Measurements from ENCODE around the gene NDUFAF5. TPM values are rescaled to one million over a fixed set of nuclear protein-coding genes. Genes with fewer than 3 reads are reported as not detected.

The NDUFAF5 gene
- total RNA-seq, 2 experiments from 2014 or later: 70.8 to 73.5 TPM

- no peaks in the 10 kb centered on the region for H3K4me1 Mint-ChIP-seq (ENCODE audit: low read depth)
- ChIA-PET POLR2A (no interaction called here), CTCF (no interaction called here)
- H3K27me3 ChIP-seq (ENCODE audit: control insufficient read depth in 1 of 2, insufficient read depth in 2 of 2, low read length in 2 of 2): peaks cover 0 to 2% of the 10 kb centered on the region in 2 experiments
- ATAC-seq (ENCODE audit: poor library complexity) (no peak), DNase-seq (no peak)
- no peak overlapping the region for H3K4me3 Mint-ChIP-seq
- no peaks in the 10 kb centered on the region for H3K9me3 Mint-ChIP-seq
- H3K36me3 ChIP-seq (ENCODE audit: insufficient read depth, low read length): no peaks in the 10 kb centered on the region
- TF ChIP-seq CTCF (IDR thresholded peaks at IDR 0.05): no peak
- no peaks in the 10 kb centered on the region for H3K9me3 ChIP-seq (ENCODE audit: control insufficient read depth in 1 of 2, insufficient read depth in 1 of 2, low read length in 2 of 2)
- H3K27ac Mint-ChIP-seq: no peak overlapping the region
- H3K4me3 ChIP-seq (ENCODE audit: low read length): no peak overlapping the region
- no peaks in the 10 kb centered on the region for H3K36me3 Mint-ChIP-seq (ENCODE audit: low read depth)
- peaks cover 24% of the 10 kb centered on the region for H3K27me3 Mint-ChIP-seq
- intact Hi-C loops (cut with DNase I, micrococcal nuclease): no loop called here
- H3K27ac ChIP-seq (ENCODE audit: low read depth in 1 of 2, low read length in 2 of 2): no peak overlapping the region
- no peaks in the 10 kb centered on the region for H3K4me1 ChIP-seq (ENCODE audit: insufficient read depth, low read length)
These were observed 59.5 kb downstream of the NDUFAF5 start for GRCh38 chr20:13844296-13844695.

- DNase-seq: no peak
- H3K4me1 Mint-ChIP-seq (ENCODE audit: low read depth): no peaks in the 10 kb centered on the region
- Histone ChIP-seq H3K4me1 (ENCODE audit: insufficient read depth, low read length) (no peaks in the 10 kb centered on the region), H3K9me3 (ENCODE audit: control insufficient read depth in 1 of 2, insufficient read depth in 1 of 2, low read length in 2 of 2) (no peaks in the 10 kb centered on the region), H3K27ac (ENCODE audit: low read depth in 1 of 2, low read length in 2 of 2) (no peak overlapping the region), H3K4me3 (ENCODE audit: low read length) (no peak overlapping the region), H3K36me3 (ENCODE audit: insufficient read depth, low read length) (no peaks in the 10 kb centered on the region), H3K27me3 (ENCODE audit: control insufficient read depth in 1 of 2, insufficient read depth in 2 of 2, low read length in 2 of 2) (no peaks in the 10 kb centered on the region)
- TF ChIP-seq CTCF (IDR thresholded peaks at IDR 0.05): no peak
- CTCF ChIA-PET: no interaction called here
- POLR2A ChIA-PET: no interaction called here
- no peaks in the 10 kb centered on the region for H3K9me3 Mint-ChIP-seq
- no peaks in the 10 kb centered on the region for H3K36me3 Mint-ChIP-seq (ENCODE audit: low read depth)
- H3K27ac Mint-ChIP-seq: no peak overlapping the region
- ATAC-seq (ENCODE audit: poor library complexity): no peak
- H3K4me3 Mint-ChIP-seq: no peak overlapping the region
- peaks cover 4% of the 10 kb centered on the region for H3K27me3 Mint-ChIP-seq
- intact Hi-C loops (cut with DNase I, micrococcal nuclease): no loop called here
These were observed 66.5 kb downstream of the NDUFAF5 start for GRCh38 chr20:13851279-13851678.

GRCh38 chr20:13852306-13852705, 67.5 kb downstream of the NDUFAF5 start:
- H3K4me1 ChIP-seq (ENCODE audit: insufficient read depth, low read length): no peaks in the 10 kb centered on the region

More at GRCh38 chr20:13852306-13852705, 67.5 kb downstream of the NDUFAF5 start:
- no peak for TF ChIP-seq CTCF (IDR thresholded peaks at IDR 0.05)
- Histone ChIP-seq H3K27me3 (ENCODE audit: control insufficient read depth in 1 of 2, insufficient read depth in 2 of 2, low read length in 2 of 2) (no peaks in the 10 kb centered on the region), H3K9me3 (ENCODE audit: control insufficient read depth in 1 of 2, insufficient read depth in 1 of 2, low read length in 2 of 2) (no peaks in the 10 kb centered on the region), H3K4me3 (ENCODE audit: low read length) (no peak overlapping the region), H3K36me3 (ENCODE audit: insufficient read depth, low read length) (no peaks in the 10 kb centered on the region), H3K27ac (ENCODE audit: low read depth in 1 of 2, low read length in 2 of 2) (no peak overlapping the region)
- Mint-ChIP-seq H3K4me3 (no peak overlapping the region), H3K27me3 (peaks cover 4% of the 10 kb centered on the region), H3K27ac (no peak overlapping the region), H3K9me3 (no peaks in the 10 kb centered on the region), H3K4me1 (ENCODE audit: low read depth) (no peaks in the 10 kb centered on the region), H3K36me3 (ENCODE audit: low read depth) (no peaks in the 10 kb centered on the region)
- ChIA-PET CTCF (no interaction called here), POLR2A (no interaction called here)
- intact Hi-C loops (cut with DNase I, micrococcal nuclease): no loop called here
- DNase-seq (no peak), ATAC-seq (ENCODE audit: poor library complexity) (no peak)

All from CD4-positive, alpha-beta T cell (primary cell).